Activated CD4-positive, CD25-positive, alpha-beta regulatory T cell (primary cell): ENCODE results near the gene CTIF.
"Not testable (repeated sequence)": the region's sequence is repeated elsewhere in the genome, so short reads cannot be mapped to it uniquely, and the experiment has no call there.

ENCODE experiments used
- DNase-seq, 4 experiments: peaks; one replicate each; lab custom pipeline; 2025; lab: John Stamatoyannopoulos, UW

CTIF gene

GRCh38 chr18:48643262-48643661 is 104.4 kb downstream of the CTIF start:
- DNase-seq = no peak

DNA sequence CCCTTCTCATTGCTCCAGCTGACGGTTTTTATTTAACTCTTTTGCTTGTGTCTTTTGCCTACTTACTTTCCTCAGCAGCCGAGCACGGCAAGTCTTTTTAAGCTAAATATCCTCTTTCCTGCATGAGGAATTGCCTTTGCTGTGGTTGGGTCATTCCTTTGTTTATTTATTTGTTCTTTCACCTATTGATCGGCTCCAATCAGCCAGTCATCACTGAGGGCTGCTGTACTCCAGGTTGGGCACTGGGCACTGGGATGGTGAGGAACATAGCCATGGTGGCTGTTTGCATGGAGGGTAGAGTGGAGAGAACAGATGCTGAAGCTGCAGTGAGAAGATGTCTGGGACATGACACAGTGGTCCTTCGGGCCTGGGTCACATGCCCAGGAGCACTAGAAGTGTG is 105.2 kb downstream of the CTIF start:
- no peak for DNase-seq

DNA sequence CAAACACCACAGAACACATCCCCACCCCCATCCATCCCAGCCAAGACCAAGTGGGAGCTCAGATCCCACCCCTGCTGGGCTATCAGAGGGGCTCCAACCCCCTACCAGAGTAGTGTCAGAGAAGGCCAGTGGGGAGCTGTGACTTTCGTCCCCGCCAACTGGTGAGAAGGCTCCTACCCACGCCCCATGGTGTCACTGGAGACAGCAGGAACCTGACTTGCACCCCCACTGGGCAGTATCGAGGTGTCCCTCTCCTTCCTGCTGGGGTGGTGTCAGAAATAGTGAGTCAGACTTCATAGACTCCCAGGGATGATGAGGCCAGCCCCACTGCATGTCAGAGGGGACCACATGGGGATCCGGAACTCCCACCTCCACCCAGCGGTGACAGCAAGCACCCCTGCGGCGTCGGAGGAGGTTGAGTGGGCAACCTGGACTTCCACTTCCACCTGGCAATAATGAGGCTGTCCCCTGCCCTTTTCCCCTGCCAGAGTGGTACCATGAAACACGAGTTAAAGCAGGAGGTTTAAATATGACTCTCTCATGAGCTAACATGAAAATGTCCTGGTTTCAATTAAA is 106.7 kb downstream of the CTIF start:
- DNase-seq = no peak

- DNase-seq = no peak
Observed at GRCh38 chr18:48646976-48647375, 108.1 kb downstream of the CTIF start.

GRCh38 chr18:48649231-48649630 is 110.4 kb downstream of the CTIF start:
- no peak for DNase-seq

DNA sequence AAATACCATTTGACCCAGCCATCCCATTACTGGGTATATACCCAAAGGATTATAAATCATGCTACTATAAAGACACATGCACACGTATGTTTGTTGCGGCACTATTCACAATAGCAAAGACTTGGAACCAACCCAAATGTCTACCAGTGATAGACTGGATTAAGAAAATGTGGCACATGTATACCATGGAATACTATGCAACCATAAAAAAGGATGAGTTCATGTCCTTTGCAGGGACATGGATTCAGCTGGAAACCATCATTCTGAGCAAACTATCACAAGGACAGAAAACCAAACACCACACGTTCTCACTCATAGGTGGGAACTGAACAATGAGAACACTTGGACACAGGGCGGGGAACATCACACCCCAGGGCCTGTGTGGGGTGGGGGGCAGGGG is 115.8 kb downstream of the CTIF start:
- not testable (repeated sequence) for DNase-seq

DNA sequence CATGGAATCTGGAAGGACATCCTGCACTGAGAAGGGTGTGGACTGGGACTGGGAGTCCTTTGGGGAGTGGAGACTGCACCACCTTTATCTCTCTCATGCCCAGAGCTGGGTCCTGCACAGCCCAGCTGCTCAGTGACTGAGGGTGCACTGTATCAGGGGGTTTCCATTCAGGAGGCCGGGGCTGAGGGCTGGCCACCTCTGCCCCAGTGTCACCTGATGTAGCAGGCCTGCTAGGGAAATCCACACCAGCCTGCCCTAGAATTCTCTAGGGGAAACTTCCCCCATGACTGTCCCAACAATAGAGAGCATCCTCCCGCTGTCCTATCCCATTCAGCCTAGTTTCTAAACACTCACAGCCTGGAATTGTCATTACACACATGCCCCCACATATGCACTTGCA is 116.7 kb downstream of the CTIF start:
- no peak for DNase-seq

- no peak for DNase-seq
Observed at GRCh38 chr18:48656176-48656575, 117.3 kb downstream of the CTIF start.

- no peak for DNase-seq
Observed at GRCh38 chr18:48656582-48656981, 117.8 kb downstream of the CTIF start.

GRCh38 chr18:48657447-48658120 is 118.8 kb downstream of the CTIF start:
- no peak for DNase-seq

DNA sequence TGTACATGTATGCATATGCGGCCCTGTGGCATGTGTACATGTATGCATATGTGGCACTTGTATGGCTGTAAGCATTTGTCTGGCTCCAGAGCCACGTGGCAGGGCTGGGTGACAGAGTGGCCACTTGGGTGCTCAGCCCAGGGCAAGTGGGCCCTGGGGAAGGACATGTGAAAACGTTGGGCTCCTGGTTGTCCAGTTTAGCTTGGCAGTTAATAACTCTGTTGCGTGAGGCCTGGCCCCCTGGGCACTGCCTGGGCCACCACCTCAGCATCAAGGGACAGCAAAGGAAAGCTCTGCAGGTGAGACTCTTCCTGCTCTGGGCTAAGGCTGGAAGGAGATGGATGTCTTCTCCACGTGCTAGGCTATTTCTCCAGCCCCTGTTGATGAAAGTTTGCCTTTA is 119.9 kb downstream of the CTIF start:
- DNase-seq = no peak

GRCh38 chr18:48659188-48660009 is 120.6 kb downstream of the CTIF start:
- DNase-seq = no peak

DNA sequence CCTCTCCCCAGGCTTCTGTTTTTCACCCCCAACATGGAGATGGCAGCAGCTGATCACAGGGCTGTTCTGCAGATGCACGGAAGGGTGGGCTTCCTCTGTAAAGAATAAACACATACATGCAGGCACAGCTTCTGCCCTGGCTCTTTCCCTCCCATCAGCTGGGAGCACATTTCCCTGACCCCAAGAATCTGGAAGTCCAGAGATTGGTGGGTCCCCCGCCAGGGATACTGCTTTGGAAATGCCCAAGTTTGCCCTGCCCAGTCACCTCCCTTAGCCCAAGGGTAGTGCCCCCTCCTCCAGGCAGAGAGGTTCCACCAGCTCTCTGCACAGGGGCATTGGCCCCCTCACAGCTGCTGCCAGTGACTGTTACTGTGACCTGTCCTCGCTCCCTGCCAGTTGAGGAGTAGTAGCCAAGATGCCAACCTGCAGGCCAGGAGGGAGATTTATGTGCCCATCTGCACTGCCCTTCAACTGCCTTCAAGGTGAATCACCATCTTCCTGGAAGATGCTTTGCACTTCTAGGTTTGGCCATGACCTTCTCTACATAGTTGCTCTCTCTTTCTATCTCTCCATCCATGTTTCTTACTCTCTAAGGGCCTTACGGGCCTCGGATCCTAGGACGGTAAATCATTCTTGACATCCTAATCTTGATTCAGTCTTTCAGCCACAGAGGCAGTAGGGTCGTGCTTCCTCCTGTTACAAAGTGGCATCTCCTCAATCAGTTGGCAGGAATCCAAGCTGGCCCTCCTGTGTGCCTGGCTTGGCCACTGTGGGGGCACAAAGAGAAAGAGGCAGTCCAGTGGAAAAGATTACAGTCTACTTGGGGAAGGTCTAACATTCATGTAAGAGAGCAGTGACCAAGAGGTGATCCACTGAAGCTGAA is 121.8 kb downstream of the CTIF start:
- no peak for DNase-seq

GRCh38 chr18:48661421-48661820 is 122.6 kb downstream of the CTIF start:
- DNase-seq = no peak

DNA sequence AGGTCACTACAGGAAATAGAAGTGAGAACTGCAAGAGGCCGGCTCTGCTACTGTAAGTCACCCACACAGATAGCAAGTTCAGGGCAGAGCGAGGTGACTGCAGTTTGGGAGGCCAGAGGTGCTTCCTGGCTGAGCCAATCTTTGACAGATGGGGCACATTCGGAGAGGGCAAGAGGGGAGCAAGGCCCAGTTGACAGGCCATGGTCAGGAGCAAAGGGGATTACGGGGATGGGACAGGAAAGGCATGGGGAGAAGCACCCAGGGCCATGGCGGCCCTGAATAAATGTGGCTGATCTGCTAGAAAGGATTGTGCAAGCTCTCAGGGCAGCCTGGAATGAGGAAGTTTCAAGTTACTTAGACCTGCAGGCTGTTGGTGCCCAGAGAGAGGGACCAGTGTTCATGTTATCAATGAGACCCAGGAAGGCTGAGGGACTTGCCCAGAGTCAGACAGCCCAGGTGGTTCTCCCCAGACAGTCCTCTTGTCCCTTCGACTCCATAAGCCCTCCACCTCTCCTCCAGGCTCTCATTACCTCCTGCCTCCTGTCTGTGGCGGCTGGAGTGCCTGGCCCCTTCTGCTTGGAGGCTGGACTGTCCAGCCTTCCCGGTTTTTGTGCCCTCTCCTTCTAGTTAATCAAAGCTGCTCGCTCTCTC is 123.3 kb downstream of the CTIF start:
- no peak for DNase-seq

DNA sequence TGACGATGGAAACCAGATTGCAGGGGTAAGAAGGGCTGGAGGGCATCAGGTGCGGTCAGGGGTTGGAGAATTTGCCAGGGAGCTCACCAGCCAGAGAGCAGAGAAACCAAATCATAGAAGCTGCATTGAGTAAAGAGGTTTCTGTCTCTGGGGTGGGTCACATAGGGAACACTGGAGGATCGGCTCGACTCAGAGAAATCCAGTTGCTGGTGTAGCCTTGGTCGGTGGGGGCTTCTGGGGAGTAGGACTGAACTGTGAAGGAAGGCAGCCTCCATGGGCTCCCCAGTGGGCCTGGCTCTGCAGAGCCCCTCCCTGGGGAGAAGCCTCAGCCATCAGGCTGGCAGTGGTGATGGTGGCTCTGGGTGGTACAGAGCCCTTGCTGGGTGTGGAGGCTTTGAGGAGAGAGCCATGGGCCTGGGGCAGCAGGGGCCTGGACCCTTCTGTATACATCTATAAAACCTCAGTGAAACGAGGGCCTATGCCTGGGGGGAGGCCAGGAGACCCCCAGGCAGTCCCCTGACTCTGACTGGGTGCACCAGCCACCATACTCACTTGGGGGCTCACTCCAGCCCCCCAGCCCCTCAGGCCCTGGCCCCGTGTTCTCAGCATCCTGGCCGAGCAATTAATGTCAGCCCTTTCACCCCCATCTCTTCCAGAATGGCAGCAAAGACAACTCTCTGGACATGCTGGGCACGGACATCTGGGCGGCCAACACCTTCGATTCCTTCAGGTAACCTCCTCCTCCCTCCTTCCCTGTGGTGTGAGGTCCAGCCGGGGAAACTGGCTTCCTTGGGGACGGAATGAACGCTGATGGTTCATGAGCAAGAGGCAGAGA is 124.5 kb downstream of the CTIF start:
- DNase-seq = no peak

- peak in 2 of 4 experiments; percentile 14 to 33 for DNase-seq
Observed at GRCh38 chr18:48663931-48664847, 125.4 kb downstream of the CTIF start.

- no peak for DNase-seq
Observed at GRCh38 chr18:48665654-48666053, 126.8 kb downstream of the CTIF start.

GRCh38 chr18:48666613-48667012 is 127.8 kb downstream of the CTIF start:
- no peak for DNase-seq
